Skin epidermis (tissue), 12 donors: Measurements from ENCODE around the gene ARHGAP20.

ENCODE experiments used
- H3K27ac ChIP-seq, 21 experiments: fragments of 200-600 bp; sonication (generic) in 11 of 21; one replicate each; pipeline ENCODE4 v1.5.0; 2020; ENCODE audit warnings: mild to moderate bottlenecking in 3 of 21, inconsistent platforms in 2 of 21, moderate library complexity in 2 of 21
- H3K4me3 ChIP-seq, 7 experiments: fragments of 200-600 bp; sonication (generic) in 2 of 7; one replicate each; pipeline ENCODE4 v1.5.0; 2020; ENCODE audit warnings: inconsistent platforms in 2 of 7, mild to moderate bottlenecking in 2 of 7, moderate library complexity in 1 of 7

ARHGAP20 gene

GRCh38 chr11:110711776-110712658, at the start of gene ARHGAP20:
ARHGAP20 (minus strand) TSS chr11:110712437; CDS start chr11:110712231, 206 bp downstream.
- H3K4me3 ChIP-seq: peak within 1 kb of the TSS; percentile 43 to 61 (median 47)
- peak within 1 kb of the TSS in 14 of 21 experiments; percentile 1 to 79 (median 38) for H3K27ac ChIP-seq

- Histone ChIP-seq H3K4me3 (no peak overlapping the region), H3K27ac (no peak overlapping the region)
Measured at GRCh38 chr11:110761991-110762390, 49.8 kb upstream of the ARHGAP20 start.

- no peak overlapping the region for H3K27ac ChIP-seq
Measured at GRCh38 chr11:110761131-110761530, 48.9 kb upstream of the ARHGAP20 start.

GRCh38 chr11:110759972-110760381, 47.7 kb upstream of the ARHGAP20 start:
- no peak overlapping the region for H3K4me3 ChIP-seq
- no peak overlapping the region for H3K27ac ChIP-seq

More at GRCh38 chr11:110761131-110761530, 48.9 kb upstream of the ARHGAP20 start:
- H3K4me3 ChIP-seq: no peak overlapping the region

GRCh38 chr11:110757962-110758755, 45.9 kb upstream of the ARHGAP20 start:
- Histone ChIP-seq H3K27ac (no peak overlapping the region), H3K4me3 (no peak overlapping the region)

GRCh38 chr11:110757066-110757465, 44.8 kb upstream of the ARHGAP20 start:
- Histone ChIP-seq H3K4me3 (no peak overlapping the region), H3K27ac (no peak overlapping the region)

- H3K27ac ChIP-seq: no peak overlapping the region
- H3K4me3 ChIP-seq: no peak overlapping the region
Measured at GRCh38 chr11:110755941-110756340, 43.7 kb upstream of the ARHGAP20 start.

- Histone ChIP-seq H3K27ac (no peak overlapping the region), H3K4me3 (no peak overlapping the region)
Measured at GRCh38 chr11:110752890-110753289, 40.7 kb upstream of the ARHGAP20 start.

GRCh38 chr11:110750100-110750499, 37.9 kb upstream of the ARHGAP20 start:
- Histone ChIP-seq H3K27ac (no peak overlapping the region), H3K4me3 (no peak overlapping the region)

- no peak overlapping the region for H3K4me3 ChIP-seq
- H3K27ac ChIP-seq: no peak overlapping the region
Measured at GRCh38 chr11:110747531-110747930, 35.3 kb upstream of the ARHGAP20 start.

- Histone ChIP-seq H3K27ac (no peak overlapping the region), H3K4me3 (no peak overlapping the region)
Measured at GRCh38 chr11:110738641-110739040, 26.4 kb upstream of the ARHGAP20 start.

GRCh38 chr11:110737593-110737992, 25.4 kb upstream of the ARHGAP20 start:
- Histone ChIP-seq H3K4me3 (no peak overlapping the region), H3K27ac (no peak overlapping the region)

- Histone ChIP-seq H3K4me3 (no peak overlapping the region), H3K27ac (no peak overlapping the region)
Measured at GRCh38 chr11:110736171-110736553, 23.9 kb upstream of the ARHGAP20 start.

GRCh38 chr11:110735455-110736170, 23.4 kb upstream of the ARHGAP20 start:
- Histone ChIP-seq H3K4me3 (no peak overlapping the region), H3K27ac (no peak overlapping the region)

- H3K27ac ChIP-seq: no peak overlapping the region
Measured at GRCh38 chr11:110734790-110735189, 22.6 kb upstream of the ARHGAP20 start.

GRCh38 chr11:110730773-110731172, 18.5 kb upstream of the ARHGAP20 start:
- Histone ChIP-seq H3K27ac (no peak overlapping the region), H3K4me3 (no peak overlapping the region)

More at GRCh38 chr11:110734790-110735189, 22.6 kb upstream of the ARHGAP20 start:
- H3K4me3 ChIP-seq: no peak overlapping the region

- Histone ChIP-seq H3K27ac (no peak overlapping the region), H3K4me3 (no peak overlapping the region)
Measured at GRCh38 chr11:110728883-110729282, 16.6 kb upstream of the ARHGAP20 start.

- Histone ChIP-seq H3K4me3 (no peak overlapping the region), H3K27ac (no peak overlapping the region)
Measured at GRCh38 chr11:110728476-110728875, 16.2 kb upstream of the ARHGAP20 start.

GRCh38 chr11:110724358-110724757, 12.1 kb upstream of the ARHGAP20 start:
- Histone ChIP-seq H3K27ac (no peak overlapping the region), H3K4me3 (no peak overlapping the region)
